GM21526 (cell line): ENCODE measurements around the gene CCDC188.

ENCODE experiments used
- ATAC-seq: cut with Tn5 transposase; IDR thresholded peaks from one replicate; pipeline ENCODE4 v1.9.1; 2021; ENCODE audit warnings: moderate library complexity; ENCODE audit not compliant: unreplicated experiment, low FRiP score

CCDC188 gene

DNA sequence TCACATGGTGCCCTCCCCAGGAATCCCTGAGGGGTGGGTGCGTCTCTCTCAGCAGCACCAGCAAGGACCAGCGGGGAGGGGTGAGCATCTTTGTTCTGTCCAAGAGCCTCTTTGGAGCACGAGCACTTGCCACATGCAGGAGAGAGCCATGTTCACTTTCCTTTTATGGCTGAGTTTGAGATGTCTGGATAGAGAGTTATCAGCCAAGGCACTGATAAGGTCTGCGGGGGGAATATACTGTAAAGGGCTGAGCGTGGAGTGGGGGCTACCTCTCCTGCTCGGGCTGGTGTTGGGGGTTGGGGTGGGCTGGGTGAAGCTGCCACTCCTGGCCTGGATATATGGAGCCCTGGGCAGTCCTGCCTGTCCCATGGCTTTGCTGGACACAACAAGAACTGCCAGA is 34.9 kb upstream of the CCDC188 start:
- ATAC-seq = no peak

DNA sequence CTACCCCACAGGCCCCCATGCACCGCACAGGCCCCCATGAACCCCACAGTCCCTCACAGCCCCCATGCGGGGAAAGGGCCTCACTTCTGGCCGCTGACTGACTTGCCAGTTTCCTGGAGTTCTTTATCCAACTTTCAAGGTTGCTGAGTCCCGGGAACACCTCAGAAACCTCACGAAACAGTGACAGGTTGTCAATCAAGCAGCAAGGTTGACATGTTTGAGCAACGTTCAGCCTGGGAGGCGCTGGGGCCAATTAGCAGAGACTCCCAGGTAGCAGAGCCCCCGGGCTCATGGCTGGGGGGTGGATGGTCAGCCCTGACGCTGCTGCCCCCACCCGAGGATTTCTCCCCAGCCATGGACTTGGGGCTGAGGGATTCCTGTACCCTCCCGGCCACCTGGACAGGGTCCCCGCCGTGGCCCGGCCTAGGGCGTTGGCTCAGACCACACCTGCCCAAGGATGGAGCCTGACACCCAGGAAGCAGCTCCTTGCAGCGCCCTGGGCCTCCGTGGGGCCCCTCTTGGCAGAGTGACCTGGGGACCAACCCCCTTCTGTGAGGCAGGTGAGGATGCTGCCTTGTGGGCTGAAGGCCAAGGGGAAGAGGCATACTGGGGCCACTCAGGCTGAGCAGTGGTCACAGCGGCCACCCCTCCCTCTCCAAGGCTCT is 33.8 kb upstream of the CCDC188 start:
- no peak for ATAC-seq

DNA sequence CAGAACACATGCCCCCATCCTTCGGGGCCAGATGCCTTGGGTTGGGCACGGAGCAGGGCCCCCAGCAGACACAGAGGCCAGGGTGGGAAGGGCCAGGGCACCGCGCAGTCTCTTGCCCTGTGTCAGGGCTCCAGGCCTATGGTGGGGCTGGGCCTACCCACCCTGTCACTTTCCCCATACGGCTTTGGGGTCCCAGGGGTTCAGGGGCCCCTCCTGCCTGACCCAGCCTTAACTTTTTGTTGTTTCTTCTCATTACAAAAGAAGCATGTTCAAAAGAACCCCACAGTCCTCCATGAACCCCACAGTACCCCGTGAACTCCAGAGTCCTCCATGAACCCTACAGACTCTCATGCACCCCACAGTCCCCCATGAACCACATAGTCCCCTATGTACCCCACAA is 33.0 kb upstream of the CCDC188 start:
- no peak for ATAC-seq

DNA sequence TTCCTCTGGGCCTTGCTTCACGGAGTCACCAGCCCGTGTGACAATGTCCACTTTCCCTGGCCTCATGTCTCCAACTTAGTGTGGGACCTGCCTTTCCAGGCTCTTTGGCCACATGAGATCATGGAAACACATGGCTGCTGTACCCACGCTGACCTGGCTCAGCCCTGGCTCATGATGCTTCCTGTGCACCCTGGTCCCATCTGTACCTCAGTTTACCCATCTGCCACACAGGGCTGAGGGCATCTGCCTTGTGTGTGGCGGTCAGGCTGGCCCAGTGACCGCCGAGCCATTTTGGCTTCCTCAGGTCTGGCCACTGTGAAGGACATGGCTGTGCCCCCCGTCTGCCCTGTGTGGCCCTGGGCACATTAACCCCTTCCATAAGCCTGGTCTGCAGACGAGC is 32.2 kb upstream of the CCDC188 start:
- ATAC-seq = no peak

DNA sequence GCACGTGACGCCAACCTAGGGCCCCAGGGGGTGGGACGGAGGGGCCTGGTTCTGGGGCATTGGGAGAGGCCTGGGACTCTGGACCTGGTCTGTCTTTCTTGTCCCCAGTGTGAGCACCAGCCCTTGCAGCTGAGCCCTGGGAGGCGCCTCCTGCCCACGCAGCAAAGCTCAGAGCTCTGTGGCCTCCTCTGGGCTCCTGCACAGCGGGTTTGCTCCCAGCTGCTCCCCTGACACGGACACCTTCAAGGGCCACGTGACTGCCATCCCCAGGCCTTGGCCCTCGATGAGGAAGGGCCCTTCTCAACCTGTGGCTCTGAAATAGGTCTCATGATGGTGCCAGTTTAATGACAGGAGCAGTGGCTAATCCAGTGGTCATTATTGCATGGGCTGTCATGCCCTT is 31.5 kb upstream of the CCDC188 start:
- no peak for ATAC-seq

DNA sequence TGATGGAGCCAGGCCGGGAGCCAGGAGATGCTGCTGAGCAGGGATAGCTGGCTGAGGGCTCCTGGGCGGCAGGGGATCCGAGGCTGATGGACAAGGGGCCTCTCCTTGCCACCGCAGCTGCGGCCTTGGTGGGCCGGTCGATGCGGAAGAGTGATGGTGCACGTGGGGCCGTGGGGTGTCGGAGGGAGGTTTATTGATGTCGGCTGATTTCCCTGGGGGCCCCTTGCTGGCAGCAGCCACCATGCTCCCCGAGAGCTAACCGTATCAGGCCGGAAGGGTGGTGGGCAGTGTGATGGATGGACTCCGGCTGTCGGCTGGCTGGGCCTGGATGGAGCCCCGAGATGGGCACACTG is 31.0 kb upstream of the CCDC188 start:
- no peak for ATAC-seq

DNA sequence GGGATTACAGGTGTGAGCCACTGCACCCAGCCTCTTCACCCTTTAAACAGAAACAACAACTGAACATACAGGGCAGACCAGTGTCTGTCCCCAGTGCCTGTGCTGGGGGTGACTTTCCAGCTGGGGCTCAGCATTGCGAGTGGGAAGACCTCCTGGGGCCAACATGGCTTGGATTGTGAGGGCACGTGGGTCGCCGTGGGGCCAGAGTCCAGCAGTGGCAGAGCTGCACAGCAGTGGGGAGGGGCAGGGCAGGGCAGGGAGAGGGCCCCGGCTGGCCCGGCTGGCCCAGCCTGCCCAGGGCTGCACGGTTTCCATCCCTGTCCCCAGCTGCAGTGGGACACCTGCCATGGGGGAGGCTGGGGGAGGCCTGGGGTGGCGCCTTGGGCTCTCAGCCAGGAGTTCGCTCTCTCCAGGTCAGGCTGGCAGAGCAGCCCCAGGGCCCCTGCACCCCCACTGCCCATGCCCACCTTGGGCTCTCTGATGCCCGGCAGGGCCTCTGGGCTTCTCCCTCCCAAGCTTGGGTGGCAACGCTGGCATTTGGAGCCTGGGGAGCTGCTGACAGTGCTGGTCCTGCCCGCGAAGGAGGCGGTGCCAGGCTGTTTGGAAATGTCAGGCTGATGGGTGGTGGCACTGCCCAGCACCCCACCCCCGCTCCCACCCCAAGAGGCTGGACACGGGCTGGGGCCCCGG is 30.5 kb upstream of the CCDC188 start:
- no peak for ATAC-seq

DNA sequence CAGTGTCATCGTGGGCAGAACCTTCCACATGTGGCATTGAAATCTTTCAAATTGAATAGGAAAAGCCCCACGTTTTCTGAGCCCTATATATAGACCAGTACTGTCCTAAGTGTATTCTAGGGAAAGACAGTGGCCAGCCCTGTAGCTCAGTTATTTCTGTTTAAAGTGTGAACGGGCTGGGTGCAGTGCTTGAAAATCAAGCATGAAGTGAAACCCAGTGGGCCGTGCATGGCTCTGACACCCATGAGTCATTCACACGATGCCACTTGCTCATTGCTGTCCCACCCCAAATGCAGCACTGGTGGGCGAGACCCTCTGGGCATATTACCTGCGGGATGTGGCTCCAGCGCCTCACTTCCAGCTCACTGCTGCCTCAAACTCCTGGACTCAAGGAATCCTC is 29.8 kb upstream of the CCDC188 start:
- no peak for ATAC-seq

DNA sequence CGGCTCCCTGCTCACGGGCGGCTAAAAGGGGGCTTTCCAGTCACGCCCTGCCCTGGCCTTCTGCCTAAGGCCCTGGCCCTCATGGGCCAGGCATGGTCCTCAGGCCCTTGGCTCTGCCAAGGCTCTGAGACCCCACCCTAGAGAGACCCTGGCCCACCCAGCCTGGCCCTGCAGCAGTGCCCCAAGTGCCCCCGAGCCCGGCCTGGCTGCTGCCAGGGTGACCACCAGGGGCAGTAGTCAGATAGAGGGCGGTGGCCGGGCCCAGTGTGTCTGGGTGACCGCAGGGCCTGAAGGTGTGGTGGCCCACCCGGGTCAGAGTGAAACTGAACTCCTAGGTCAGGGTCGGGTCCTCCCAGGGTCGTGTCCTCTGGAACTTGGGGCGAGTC is 29.4 kb upstream of the CCDC188 start:
- ATAC-seq = no peak

DNA sequence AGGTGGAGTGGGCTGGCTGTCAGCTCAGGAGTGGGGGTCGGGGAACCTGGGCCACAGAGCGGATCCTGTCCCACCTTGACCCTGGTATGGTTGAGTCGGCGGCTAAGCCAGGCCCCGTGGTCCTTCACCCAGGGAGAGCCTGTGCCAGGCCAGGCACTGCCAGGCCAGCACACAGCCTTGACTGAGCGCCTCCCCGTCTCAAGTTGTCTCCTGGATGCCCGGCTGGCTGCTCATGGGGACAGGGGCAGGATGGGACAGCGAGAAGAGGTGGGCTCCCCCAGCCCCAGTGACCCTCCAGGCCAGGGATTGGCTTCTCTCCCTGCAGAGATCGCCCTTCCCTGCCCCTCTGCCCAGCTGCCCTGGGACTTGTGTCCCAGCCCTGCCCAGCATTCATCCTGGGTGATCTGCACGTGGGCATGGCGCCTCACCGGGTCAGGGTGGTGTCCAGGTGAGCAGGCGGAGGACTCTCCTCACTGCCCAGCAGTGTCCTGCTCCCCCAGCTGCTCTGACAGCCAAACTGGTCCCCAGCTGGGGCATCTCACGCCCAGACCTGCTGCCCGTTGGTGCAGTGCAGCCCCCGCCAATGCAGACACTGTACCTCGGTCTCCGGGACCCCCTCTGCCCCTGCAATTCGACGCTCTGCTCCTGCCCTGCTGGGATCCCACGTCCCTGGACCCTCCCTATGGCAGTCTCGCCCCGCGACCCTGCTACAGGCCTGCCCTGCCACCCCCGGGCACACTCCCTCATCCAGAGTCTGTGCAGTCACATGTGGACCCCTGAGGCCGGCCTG is 28.8 kb upstream of the CCDC188 start:
- no peak for ATAC-seq

DNA sequence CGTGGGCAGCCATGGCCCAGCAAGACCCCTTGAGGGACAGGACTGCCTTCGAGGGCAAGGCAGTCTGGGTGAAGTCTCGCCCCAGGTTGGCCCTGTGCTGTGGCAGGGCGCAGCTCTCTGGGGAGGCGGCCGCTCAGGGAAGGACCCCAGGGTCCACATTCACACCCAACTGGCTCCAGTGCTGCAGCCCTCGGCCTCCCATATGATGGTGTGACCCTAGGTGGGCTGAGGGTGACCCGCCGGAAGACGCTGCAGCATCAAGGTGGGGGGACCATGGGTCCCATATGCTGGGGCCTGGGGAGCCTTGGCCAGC is 28.0 kb upstream of the CCDC188 start:
- ATAC-seq = no peak

DNA sequence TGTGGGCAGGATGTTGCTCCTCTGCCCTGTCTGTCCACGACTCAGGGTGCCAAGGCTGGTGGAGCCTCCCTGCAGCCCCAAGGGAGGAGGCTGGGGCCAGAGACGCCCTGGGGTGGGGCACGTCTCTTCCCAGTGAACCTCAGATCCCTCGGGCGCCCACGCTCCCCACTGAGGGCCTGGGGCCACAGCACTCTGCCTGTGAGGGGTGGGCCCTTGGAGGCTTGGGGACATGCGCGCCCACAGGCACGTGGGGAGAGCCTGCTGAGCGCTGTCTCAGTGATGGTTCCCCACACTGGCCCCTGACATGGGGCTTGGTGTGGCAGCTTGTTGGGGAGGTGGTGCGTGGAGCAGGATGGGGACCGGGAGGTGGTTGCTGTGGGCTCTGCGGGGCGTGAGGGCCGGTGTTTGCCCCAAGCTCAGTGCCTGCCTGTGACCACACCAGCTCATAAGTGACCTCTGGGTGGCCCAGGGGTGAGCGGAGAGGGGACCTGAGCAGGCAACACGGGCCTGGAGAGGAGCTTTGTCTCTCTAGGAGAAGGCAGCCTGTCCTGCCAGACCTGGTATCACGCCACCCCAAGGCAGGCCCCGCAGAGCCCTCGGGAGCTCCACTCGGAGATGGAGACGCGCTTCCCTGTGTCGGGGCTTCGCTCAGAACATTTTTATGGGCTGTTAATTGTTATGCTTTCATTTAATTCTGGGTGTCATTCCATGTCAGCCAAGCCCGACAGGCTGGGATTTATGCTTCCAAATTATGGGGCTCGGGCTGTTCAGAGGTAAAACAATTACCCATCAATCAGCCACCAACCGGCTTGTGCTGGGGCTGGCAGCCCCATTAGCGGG is 27.4 kb upstream of the CCDC188 start:
- ATAC-seq = no peak

DNA sequence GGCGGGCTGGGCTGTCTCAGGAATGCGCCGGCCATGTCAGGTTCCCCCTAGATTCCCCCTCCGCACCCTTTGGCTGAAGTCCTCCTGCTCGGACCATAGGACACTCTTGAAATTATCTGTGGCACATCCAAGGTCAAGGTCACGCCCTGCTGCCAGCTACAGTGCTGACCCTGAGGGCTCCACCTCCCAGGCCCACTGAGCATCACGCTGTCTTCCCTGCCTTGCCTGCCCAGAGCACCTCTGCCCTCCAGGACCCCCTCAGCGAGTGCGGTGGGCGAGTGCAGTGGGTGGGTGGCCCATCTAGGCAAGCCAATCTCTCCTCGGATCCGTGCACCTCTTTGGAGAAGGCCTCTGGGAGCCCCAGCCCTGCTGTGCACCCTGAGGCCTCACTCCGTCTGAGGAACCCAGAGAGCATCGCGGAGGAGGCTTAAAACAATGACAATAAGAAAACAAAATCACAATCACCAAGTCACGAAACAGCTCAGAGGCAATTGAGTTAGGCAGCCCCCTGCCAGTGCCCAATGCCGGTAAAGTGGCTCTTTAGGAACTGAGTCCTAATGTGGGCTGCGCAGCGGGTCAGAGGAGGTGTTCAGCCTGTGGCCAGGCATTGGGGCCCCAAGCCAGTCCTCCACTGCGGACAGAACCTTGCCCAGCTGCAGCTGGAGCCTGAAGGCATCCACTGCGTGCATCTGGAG is 26.5 kb upstream of the CCDC188 start:
- no peak for ATAC-seq

DNA sequence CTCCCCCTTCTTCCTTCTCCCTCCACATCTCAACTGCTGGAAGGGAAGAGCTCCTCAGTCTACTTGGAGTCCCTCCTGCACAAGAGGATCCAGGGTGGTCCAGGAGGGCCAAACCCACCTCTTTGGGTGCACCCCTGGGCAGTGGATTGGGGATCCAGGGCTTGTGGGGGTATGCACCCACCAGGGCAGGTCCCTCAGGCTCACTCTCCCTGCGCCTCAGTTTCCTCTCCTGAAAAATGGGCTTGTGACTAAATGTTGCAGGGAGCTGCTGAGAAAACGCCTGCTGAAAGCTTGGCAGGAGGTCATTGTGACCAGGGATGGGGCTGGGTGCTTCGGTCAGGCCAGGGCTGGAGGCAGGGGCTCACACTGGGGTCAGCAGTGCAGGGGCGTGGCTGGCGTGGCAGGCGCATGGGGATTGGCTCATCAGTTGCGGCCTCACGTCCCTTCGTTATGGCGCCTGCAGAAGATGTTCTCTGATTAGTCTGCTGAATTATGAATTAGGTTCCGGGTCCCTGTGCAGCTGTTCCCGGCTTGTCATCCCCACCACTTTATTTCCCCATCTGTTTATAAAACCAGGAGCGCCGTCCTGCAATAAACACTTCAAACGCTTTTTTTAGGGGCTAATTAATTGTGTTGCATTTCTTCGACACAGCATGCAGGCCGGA is 25.7 kb upstream of the CCDC188 start:
- no peak for ATAC-seq

DNA sequence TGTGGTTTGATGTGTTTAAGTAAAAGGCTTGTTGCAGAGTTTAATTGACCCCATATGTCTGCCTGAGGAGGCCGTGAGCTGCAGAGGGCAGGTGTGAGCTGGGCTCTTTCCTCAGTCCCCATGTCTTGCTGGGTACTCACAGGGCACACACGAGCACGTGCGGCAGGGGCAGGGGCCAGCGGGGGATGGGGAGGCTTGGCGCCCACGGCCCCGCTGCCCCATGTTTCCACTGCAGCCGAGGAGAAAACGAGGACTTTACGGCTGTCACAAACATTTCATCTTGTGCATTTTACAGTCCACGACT is 24.7 kb upstream of the CCDC188 start:
- no peak for ATAC-seq

DNA sequence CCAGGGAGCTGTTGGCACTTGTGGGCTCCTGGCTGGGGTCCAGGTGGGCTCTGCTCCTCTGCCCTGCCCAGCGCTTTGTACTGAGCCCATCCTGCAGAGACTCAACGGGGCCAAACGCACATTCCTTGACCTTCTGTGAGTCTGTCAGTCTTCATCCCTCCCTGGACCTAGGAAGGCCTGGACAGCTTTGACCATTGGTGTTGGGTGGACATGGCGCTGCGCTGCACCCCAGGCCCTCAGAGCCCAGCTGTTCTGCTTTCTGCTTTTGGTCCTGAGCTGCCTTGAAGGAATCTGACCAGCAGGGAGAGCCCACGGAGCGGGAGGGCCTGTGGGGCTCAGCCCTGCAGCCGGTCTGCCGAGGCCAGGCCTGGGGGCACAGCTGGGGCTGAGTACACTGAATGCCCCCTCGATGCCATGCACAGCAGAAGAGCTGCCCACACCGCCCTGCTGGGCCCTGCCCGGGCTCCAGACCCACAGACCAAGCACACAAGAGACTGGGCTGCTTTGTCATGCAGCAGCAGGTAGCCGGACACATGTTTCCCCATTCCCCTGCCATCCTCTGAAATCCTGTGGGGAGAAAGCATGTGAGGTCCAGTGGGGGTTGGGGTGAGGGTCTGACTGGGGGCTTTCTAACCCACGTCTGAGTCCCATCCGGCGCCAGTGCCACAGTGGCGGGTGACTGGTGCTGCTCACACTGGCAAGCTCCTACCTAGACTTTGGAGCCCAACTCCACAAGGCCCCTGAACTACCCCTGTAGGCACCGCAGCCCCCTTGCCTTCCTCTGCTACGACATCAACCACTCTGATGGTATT is 24.1 kb upstream of the CCDC188 start:
- no peak for ATAC-seq

DNA sequence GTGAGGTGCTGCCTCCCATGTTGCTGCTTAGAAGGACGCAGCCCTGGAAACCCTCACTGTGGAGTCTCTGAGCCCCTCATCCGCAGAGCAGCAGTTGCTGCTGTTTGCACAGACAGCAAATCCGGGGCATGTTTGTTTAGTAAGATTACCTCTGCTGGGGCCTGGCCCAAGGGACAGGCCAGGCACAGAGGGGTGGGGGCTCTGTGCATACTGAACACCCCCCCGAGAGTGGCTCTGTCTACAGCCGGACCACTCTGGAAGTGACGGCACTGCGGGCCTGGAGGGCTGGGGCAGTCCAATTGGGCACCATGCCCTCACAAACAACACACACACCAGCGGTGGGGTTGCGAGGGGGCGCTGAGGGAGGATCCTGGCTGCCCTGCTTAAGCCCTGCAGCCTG is 22.9 kb upstream of the CCDC188 start:
- ATAC-seq = no peak

DNA sequence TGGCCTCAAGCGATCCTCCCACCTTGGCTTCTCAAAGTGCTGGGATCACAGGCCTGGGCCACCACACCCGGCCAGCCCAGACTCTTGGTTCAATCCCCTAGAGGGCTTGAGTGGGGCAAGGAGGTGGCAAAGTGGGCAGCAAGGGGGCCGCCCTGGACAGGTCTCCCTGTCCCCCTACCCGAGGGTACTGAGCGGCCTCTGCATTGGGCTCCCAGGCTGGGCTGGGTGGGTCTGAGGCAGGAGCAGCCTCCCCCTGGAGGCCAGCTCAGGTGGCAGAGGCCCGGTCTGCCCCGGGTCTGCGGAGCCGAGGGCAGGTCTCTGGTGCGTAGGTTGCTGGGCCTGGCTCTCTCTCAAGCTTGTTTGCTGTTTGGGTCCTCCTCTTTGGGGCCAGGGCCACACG is 22.4 kb upstream of the CCDC188 start:
- ATAC-seq = no peak

DNA sequence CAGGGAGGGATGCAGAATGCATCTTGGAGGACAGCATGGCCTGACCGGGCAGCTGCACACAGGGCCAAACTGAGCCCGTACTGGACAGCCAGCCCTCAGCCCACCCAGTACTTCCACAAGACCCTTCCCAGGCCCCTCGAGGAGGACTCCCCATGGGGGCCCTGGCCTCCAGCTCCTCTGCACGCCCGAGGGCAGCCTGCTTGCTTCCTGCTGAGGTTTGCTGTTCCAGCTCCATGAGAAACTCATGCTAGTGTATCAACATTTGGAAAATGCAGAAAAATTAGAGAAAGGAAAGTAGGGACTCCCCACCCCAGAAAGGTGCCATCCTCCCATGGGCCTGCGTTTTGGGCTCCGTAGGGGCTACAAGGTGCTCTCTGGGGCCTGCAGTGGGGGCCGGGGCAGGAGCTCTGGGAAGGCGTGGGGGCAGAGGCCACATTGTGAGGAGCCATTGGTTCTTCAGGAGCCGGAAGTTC is 21.3 kb upstream of the CCDC188 start:
- ATAC-seq = no peak
